Liver (tissue), 9 donors: ENCODE data around the gene CIBAR2. TPM values are rescaled to one million over a fixed set of nuclear protein-coding genes. Genes with fewer than 3 reads are reported as not detected.

ENCODE experiments used
- DNase-seq: peaks from one replicate; pipeline ENCODE4 v3.0.0-alpha.2; 2017; ENCODE audit warnings: low spot score
- H3K27ac ChIP-seq, 2 donors: one replicate each; pipeline ENCODE4 v1.7.0; 2013; ENCODE audit warnings: inconsistent platforms in 2 of 2, low read length in 2 of 2, control low read depth in 1 of 2, low read depth in 1 of 2, mild to moderate bottlenecking in 1 of 2
- H3K27me3 ChIP-seq, 4 donors: one replicate each; pipeline versions ENCODE4 v1.6.1 to v1.7.0; 2013; ENCODE audit warnings: low read length in 3 of 4, inconsistent platforms in 1 of 4, mild to moderate bottlenecking in 1 of 4, moderate library complexity in 1 of 4; ENCODE audit not compliant: control insufficient read depth in 4 of 4, insufficient read depth in 4 of 4
- H3K36me3 ChIP-seq, 4 donors: one replicate each; pipeline versions ENCODE4 v1.6.1 to v1.7.0; 2013; ENCODE audit warnings: low read length in 3 of 4, mild to moderate bottlenecking in 3 of 4, low read depth in 1 of 4, moderate library complexity in 1 of 4; ENCODE audit not compliant: control insufficient read depth in 4 of 4, insufficient read depth in 3 of 4
- H3K4me1 ChIP-seq, 4 donors: one replicate each; pipeline versions ENCODE4 v1.6.1 to v1.7.0; 2013; ENCODE audit warnings: low read length in 3 of 4, mild to moderate bottlenecking in 3 of 4, moderate library complexity in 1 of 4; ENCODE audit not compliant: control insufficient read depth in 4 of 4, insufficient read depth in 4 of 4
- H3K4me3 ChIP-seq, 3 donors: one replicate each; pipeline versions ENCODE4 v1.6.1 to v1.7.0; 2013; ENCODE audit warnings: low read length in 3 of 3, control low read depth in 1 of 3, low read depth in 1 of 3, mild to moderate bottlenecking in 1 of 3
- H3K9ac ChIP-seq, 2 donors: one replicate each; pipeline ENCODE4 v1.7.0; 2013; ENCODE audit warnings: low read length in 2 of 2, mild to moderate bottlenecking in 2 of 2, moderate library complexity in 2 of 2, control low read depth in 1 of 2, low read depth in 1 of 2
- H3K9me3 ChIP-seq, 4 donors: one replicate each; pipeline versions ENCODE4 v1.6.1 to v1.7.0; 2013; ENCODE audit warnings: low read length in 3 of 4; ENCODE audit not compliant: control insufficient read depth in 4 of 4
- ATF3 ChIP-seq: IDR thresholded peaks from 2 replicates; pipeline ENCODE4 v1.6.1; 2016; ENCODE audit warnings: antibody characterized with exemption
- CTCF ChIP-seq: fragments of 150-350 bp; IDR thresholded peaks from 2 replicates; pipeline ENCODE4 v1.5.1; 2017; ENCODE audit warnings: improper control_type of control experiment, low read depth, low read length; ENCODE audit not compliant: missing input control
- EGR1 ChIP-seq, 2 donors: IDR thresholded peaks; 2 replicates each; pipeline ENCODE4 v1.6.1; 2016 to 2018; ENCODE audit warnings: antibody characterized with exemption in 2 of 2, low read depth in 2 of 2
- FOXA1 ChIP-seq: IDR thresholded peaks from 2 replicates; pipeline ENCODE4 v1.6.1; 2016; ENCODE audit warnings: antibody characterized with exemption
- FOXA2 ChIP-seq: IDR thresholded peaks from 2 replicates; pipeline ENCODE4 v1.6.1; 2016; ENCODE audit warnings: antibody characterized with exemption
- GABPA ChIP-seq, 2 donors: IDR thresholded peaks in 1 of 2; conservative IDR thresholded peaks in 1 of 2; 2 replicates each; pipeline ENCODE4 v1.6.1; 2016; ENCODE audit warnings: antibody characterized with exemption in 2 of 2, mild to moderate bottlenecking in 1 of 2, moderate library complexity in 1 of 2
- HNF4A ChIP-seq, 2 donors: conservative IDR thresholded peaks; 2 replicates each; pipeline ENCODE4 v1.6.1; 2016; ENCODE audit warnings: antibody characterized with exemption in 2 of 2, mild to moderate bottlenecking in 2 of 2
- HNF4G ChIP-seq: IDR thresholded peaks from 2 replicates; pipeline ENCODE4 v1.6.1; 2016; ENCODE audit warnings: antibody characterized with exemption
- MAX ChIP-seq: IDR thresholded peaks from 2 replicates; pipeline ENCODE4 v1.6.1; 2016; ENCODE audit warnings: antibody characterized with exemption
- NR2F2 ChIP-seq: IDR thresholded peaks from 2 replicates; pipeline ENCODE4 v1.6.1; 2016; ENCODE audit warnings: antibody characterized with exemption
- REST ChIP-seq: IDR thresholded peaks from 2 replicates; pipeline ENCODE4 v1.6.1; 2016; ENCODE audit warnings: antibody characterized with exemption, mild to moderate bottlenecking
- SP1 ChIP-seq: IDR thresholded peaks from 2 replicates; pipeline ENCODE4 v1.6.1; 2018; ENCODE audit warnings: antibody characterized with exemption, mild to moderate bottlenecking
- TAF1 ChIP-seq: conservative IDR thresholded peaks from 2 replicates; pipeline ENCODE4 v1.6.1; 2016; ENCODE audit warnings: antibody characterized with exemption, mild to moderate bottlenecking
- YY1 ChIP-seq: IDR thresholded peaks from 2 replicates; pipeline ENCODE4 v1.6.1; 2016; ENCODE audit warnings: antibody characterized with exemption, mild to moderate bottlenecking
- ZBTB33 ChIP-seq: IDR thresholded peaks from 2 replicates; pipeline ENCODE4 v1.6.1; 2016; ENCODE audit warnings: antibody characterized with exemption
- WGBS: extraction: QIAGEN DNeasy Blood & Tissue Kit; methylation state at CpG from one replicate; pipeline ENCODE4 v1.1.7; 2013; 5-methylcytosine and 5-hydroxymethylcytosine counted together
- polyA plus RNA-seq, 2 donors: library from polyadenylated mRNA; stranded (reverse) in 1 of 2; unstranded in 1 of 2; fragments of 200-250 nt in 1 of 2; fragments of >200 nt in 1 of 2; fragmentation: Nextera tagmentation in 1 of 2; extraction: Ambion mirVana in 1 of 2; gene quantifications; one replicate each; pipeline versions ENCODE4 v1.2.1 to v1.2.3, GENCODE V29; 2013 to 2015
- total RNA-seq, 2 donors: library from RNA; depleted of rRNA; stranded (reverse); fragments of >200 nt; gene quantifications; one replicate each; pipeline ENCODE4 v1.2.3, GENCODE V29; 2014
- donor health status: healthy.
- donor health status: healthy.
- donor health status: healthy.
- donor health status: healthy.
- donor health status: healthy.

The CIBAR2 gene
- total and polyA plus RNA-seq, 4 donors = not detected

- no peaks in the 10 kb centered on the region for H3K27me3 ChIP-seq
- no peak overlapping the region for H3K4me3 ChIP-seq
- H3K9me3 ChIP-seq = no peaks in the 10 kb centered on the region
- DNase-seq = no peak
- no peaks in the 10 kb centered on the region for H3K36me3 ChIP-seq
- TF ChIP-seq TAF1 = no peak
- H3K4me1 ChIP-seq = peaks cover 0 to 7% (median 6%) of the 10 kb centered on the region in 4 donors
- no peak overlapping the region for H3K9ac ChIP-seq
- no peak overlapping the region for H3K27ac ChIP-seq
- WGBS = 94% methylated on average over 14 of the region's 14 CpGs
These were observed 979 bp upstream of the CIBAR2 start for GRCh38 chr16:85113168-85113733.

GRCh38 chr16:85111184-85111583 is 1.1 kb downstream of the CIBAR2 start:
- DNase-seq = no peak
- no peak overlapping the region for H3K9ac ChIP-seq
- H3K27me3 ChIP-seq = no peaks in the 10 kb centered on the region
- TF ChIP-seq ATF3 (no peak), REST (no peak), GABPA (IDR thresholded peaks at IDR 0.05 in 1 of 2, conservative IDR thresholded peaks at IDR 0.05 in 1 of 2) (no peak), HNF4A (conservative IDR thresholded peaks at IDR 0.05) (no peak), FOXA1 (no peak), MAX (no peak), TAF1 (no peak), YY1 (no peak), FOXA2 (no peak), HNF4G (no peak), ZBTB33 (no peak), SP1 (no peak), CTCF (no peak), NR2F2 (no peak), EGR1 (IDR thresholded peaks at IDR 0.05; ENCODE audit: low read depth in 2 of 2) (no peak)
- H3K4me1 ChIP-seq = peaks cover 0 to 7% (median 6%) of the 10 kb centered on the region in 4 donors
- H3K27ac ChIP-seq = no peak overlapping the region
- H3K4me3 ChIP-seq = no peak overlapping the region
- no peaks in the 10 kb centered on the region for H3K9me3 ChIP-seq
- 88% methylated on average over 9 of the region's 9 CpGs for WGBS
- H3K36me3 ChIP-seq = no peaks in the 10 kb centered on the region
